ENCODE data around the gene MACROD2. TPM values are rescaled to one million over a fixed set of nuclear protein-coding genes. Genes with fewer than 3 reads are reported as not detected.

MACROD2 gene
- total RNA-seq, 1 donor from 2014 or later, result 6.4 TPM

DNA sequence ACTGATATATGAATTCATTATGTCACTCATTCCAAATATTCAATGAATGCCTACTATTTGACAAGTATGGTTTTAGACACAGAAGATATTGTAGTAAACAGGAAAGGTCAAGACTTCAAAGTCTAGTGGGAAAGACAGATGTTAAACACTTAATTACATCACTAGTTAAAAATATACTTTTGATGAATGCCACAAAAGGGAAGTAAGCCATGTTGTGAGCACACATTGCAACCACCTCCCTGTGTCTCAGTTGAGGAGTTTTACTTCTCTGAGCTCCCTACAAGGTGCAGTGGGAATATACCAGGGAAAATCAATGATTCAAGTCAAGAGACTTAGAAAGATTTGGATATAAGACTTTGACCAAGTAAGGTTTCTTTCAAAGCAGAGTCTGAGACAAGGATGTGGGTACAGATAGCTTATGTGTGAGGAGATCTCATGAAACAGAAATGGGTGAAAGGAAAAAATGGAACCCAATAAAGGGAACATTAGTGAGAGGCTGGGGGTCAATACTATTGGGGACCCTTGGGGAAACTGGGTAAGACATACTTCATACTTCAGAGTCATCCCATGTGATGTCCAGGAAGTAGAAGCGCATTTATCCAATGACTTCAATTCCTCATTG lies 2074.2 kb downstream of the MACROD2 start:
- Mint-ChIP-seq H3K27ac (ENCODE audit: unreplicated experiment) (no peak overlapping the region), H3K27me3 (ENCODE audit: low read depth) (no peaks in the 10 kb centered on the region), H3K4me1 (peaks cover 27% of the 10 kb centered on the region), H3K4me3 (no peak overlapping the region), H3K36me3 (ENCODE audit: low read depth) (peaks cover 5% of the 10 kb centered on the region), H3K9me3 (peaks cover 13% of the 10 kb centered on the region)
- TF ChIP-seq, protein P1, sequence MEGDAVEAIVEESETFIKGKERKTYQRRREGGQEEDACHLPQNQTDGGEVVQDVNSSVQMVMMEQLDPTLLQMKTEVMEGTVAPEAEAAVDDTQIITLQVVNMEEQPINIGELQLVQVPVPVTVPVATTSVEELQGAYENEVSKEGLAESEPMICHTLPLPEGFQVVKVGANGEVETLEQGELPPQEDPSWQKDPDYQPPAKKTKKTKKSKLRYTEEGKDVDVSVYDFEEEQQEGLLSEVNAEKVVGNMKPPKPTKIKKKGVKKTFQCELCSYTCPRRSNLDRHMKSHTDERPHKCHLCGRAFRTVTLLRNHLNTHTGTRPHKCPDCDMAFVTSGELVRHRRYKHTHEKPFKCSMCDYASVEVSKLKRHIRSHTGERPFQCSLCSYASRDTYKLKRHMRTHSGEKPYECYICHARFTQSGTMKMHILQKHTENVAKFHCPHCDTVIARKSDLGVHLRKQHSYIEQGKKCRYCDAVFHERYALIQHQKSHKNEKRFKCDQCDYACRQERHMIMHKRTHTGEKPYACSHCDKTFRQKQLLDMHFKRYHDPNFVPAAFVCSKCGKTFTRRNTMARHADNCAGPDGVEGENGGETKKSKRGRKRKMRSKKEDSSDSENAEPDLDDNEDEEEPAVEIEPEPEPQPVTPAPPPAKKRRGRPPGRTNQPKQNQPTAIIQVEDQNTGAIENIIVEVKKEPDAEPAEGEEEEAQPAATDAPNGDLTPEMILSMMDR (conservative IDR thresholded peaks at IDR 0.05), result no peak
- no peak for DNase-seq (ENCODE audit: low read depth, low spot score)

DNA sequence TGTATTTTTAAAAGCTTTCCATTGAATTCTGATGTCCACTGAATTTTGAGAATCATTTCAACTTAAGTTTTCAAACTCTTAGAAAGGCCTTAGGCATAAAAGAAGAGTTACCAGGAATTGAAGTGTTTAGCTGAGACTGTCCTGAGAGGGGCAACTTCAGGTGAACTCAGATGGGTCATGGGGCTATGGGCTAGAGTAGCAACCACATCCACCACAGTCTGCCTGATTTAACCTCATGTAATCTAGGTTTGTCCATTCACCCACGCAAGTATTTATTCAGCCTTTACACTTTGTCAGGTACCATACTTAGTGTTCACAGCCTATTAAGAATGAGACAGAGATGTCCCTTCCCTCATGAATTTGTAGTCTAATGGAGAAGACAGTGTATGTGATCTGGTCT lies 2076.9 kb downstream of the MACROD2 start:
- peaks cover 8% of the 10 kb centered on the region for H3K36me3 Mint-ChIP-seq (ENCODE audit: low read depth)
- TF ChIP-seq, protein P1 (conservative IDR thresholded peaks at IDR 0.05), result no peak
- H3K4me3 Mint-ChIP-seq, result no peak overlapping the region
- H3K27ac Mint-ChIP-seq (ENCODE audit: unreplicated experiment), result no peak overlapping the region
- H3K9me3 Mint-ChIP-seq, result peaks cover 16% of the 10 kb centered on the region
- H3K27me3 Mint-ChIP-seq (ENCODE audit: low read depth), result no peaks in the 10 kb centered on the region
- no peak for DNase-seq (ENCODE audit: low read depth, low spot score)
- H3K4me1 Mint-ChIP-seq, result peaks cover 11% of the 10 kb centered on the region

DNA sequence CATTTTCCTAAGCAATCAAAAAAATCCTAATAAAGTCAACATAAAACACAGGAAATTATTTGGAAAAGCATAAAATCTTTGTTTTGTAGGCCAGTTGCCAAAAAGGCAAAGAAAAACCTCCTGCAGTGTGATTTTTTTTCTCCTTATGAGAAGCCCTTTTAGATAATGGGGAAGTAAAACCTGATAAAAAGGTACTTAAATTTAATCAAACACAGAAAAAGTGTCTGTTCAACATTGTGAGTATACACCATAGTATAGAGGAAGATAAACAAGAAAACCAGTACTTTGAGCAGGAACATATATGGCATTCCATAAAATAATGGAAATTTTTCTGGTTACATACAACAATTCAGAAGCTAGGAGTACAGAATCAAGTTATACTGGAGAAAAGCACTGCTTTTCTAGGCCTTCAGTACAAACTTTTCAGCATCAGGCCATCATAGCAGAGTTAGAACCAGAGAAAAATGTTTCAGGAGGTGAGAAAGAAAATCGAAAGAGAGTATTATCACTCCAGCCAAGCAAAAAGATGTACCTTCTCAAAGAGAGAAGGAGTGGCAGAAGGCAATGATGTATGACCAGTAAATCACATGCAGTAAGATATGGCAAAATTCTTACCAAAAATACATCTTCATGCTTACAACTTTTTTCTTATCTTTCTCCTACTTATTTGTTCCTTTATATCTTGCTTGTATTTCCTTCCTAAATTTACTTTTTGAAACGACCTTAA lies 2083.0 kb downstream of the MACROD2 start:
- Mint-ChIP-seq H3K4me1 (no peaks in the 10 kb centered on the region), H3K9me3 (peaks cover 3% of the 10 kb centered on the region), H3K36me3 (ENCODE audit: low read depth) (peaks cover 3% of the 10 kb centered on the region), H3K27ac (ENCODE audit: unreplicated experiment) (no peak overlapping the region), H3K27me3 (ENCODE audit: low read depth) (no peaks in the 10 kb centered on the region), H3K4me3 (no peak overlapping the region)
- TF ChIP-seq, protein P1 (conservative IDR thresholded peaks at IDR 0.05), result no peak
- DNase-seq (ENCODE audit: low read depth, low spot score), result no peak

DNA sequence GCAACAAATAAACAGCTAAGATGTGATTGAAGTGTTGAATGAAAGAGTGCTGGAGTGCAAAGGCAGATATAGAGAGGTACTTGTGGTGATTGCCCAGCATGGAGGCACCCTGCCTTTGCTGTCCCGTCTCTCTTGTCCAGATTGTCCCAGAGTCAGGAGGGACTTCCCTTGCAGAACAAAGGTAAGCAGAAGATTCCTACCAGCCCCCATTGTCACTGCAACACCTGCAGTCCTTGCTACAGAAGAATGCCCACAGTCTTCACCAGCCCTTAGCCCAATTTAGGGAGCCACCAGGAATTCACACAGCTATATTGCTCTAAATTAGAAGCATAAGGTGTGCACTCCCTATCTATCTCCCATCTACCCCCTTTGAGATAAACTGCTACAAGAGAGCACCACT lies 2086.1 kb downstream of the MACROD2 start:
- Mint-ChIP-seq H3K4me1 (no peaks in the 10 kb centered on the region), H3K36me3 (ENCODE audit: low read depth) (peaks cover 2% of the 10 kb centered on the region), H3K27ac (ENCODE audit: unreplicated experiment) (no peak overlapping the region), H3K4me3 (no peak overlapping the region), H3K9me3 (no peaks in the 10 kb centered on the region), H3K27me3 (ENCODE audit: low read depth) (no peaks in the 10 kb centered on the region)
- no peak for DNase-seq (ENCODE audit: low read depth, low spot score)
- TF ChIP-seq, protein P1 (conservative IDR thresholded peaks at IDR 0.05), result no peak

DNA sequence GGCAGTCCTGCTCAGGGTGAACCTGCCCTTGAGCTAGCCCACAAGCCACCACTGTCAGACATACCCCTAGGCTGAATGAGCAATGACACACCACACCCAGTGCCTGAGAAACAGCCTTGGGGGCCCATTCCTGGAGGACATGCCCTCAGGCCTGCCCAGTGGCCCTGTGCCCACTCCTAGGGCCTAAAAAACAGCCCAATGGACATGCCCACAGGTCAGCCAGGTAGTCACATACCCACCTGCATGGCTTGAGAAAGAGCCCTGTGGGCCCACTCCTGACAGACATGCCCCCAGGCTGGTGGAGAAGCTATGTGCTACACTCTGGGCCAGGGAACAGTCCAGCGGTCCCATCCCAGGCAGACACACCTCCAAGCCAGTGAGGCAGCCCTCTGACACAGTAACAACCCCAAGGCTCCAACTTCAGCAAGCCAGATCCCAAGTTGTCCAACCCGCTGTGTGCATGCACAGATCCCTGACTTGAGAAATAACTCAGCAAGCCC lies 2086.8 kb downstream of the MACROD2 start:
- Mint-ChIP-seq H3K27ac (ENCODE audit: unreplicated experiment) (no peak overlapping the region), H3K27me3 (ENCODE audit: low read depth) (no peaks in the 10 kb centered on the region), H3K36me3 (ENCODE audit: low read depth) (peaks cover 2% of the 10 kb centered on the region), H3K4me1 (no peaks in the 10 kb centered on the region), H3K9me3 (peaks cover 5% of the 10 kb centered on the region), H3K4me3 (no peak overlapping the region)
- DNase-seq (ENCODE audit: low read depth, low spot score), result no peak
- TF ChIP-seq, protein P1 (conservative IDR thresholded peaks at IDR 0.05), result no peak

All from neural crest cell (in vitro differentiated cells).